PFSK-1 (cell line): ENCODE data around the gene FPR2.
A peak's percentile ranks its signal among the peaks of the same experiment; 100 is the strongest.

Experiments used
- POLR2AphosphoS5 ChIP-seq: IDR thresholded peaks from 2 replicates; pipeline ENCODE4 v1.6.1; 2012; ENCODE audit warnings: low read depth, mild to moderate bottlenecking, control low read depth, low read length, moderate library complexity
- SIN3A ChIP-seq: IDR thresholded peaks from 2 replicates; pipeline ENCODE4 v1.6.1; 2012; ENCODE audit warnings: mild to moderate bottlenecking, low read length, moderate library complexity, borderline replicate concordance; ENCODE audit not compliant: insufficient read depth
- TAF1 ChIP-seq: IDR thresholded peaks from 2 replicates; pipeline ENCODE4 v1.6.1; 2012; ENCODE audit warnings: low read length, control low read depth, borderline replicate concordance; ENCODE audit not compliant: insufficient read depth
- TF ChIP-seq, protein P1 (sequence below), 2 experiments: IDR thresholded peaks; 2 replicates each; pipeline versions ENCODE4 v1.6.1 to v1.8.0; 2011 to 2012; ENCODE audit warnings: low read depth in 2 of 2, low read length in 2 of 2, control low read depth in 1 of 2, inconsistent platforms in 1 of 2, mild to moderate bottlenecking in 1 of 2, moderate library complexity in 1 of 2; ENCODE audit not compliant: insufficient read depth in 1 of 2

DNA sequence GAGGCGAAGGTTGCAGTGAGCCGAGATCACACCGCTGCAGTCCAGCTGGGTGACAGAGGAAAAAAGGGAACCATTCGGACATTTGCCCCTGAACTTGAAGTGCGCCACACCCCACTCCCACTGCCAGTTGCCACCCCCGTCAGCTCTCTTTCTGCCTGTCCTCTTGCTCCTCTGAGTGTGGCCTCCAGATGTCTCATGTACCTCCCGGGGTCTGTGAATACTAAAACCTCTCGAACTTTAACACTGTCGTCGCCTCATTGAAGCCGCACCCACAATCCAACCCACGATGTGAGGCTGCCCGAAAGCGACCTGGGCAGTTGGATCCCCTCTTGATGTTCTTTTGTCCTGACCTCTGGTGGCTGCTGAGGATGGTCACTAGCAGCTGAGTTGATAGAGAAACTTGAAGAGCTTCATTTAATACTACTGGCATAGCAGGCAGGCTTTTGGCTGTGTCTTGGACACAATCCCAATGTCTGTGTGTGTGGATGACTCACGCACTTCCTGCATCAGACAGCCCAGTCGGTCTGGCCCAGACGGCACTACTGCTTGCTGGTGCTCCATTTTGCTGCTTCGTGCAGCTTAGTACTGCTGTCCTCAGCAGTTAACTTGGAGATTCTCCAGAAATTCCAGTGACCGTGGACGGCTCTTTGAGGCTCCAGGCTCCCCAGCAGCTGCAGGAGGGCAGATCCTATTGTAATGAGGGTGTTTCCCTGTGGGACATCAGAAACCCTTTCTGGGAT is 38.2 kb downstream of the FPR2 start:
- TF ChIP-seq TAF1 (peak; percentile 49; the same call in 1 of the 2 replicates), POLR2AphosphoS5 (peak; percentile 60), SIN3A (peak; percentile 65; the same call in 1 of the 2 replicates)
- TF ChIP-seq, protein P1, sequence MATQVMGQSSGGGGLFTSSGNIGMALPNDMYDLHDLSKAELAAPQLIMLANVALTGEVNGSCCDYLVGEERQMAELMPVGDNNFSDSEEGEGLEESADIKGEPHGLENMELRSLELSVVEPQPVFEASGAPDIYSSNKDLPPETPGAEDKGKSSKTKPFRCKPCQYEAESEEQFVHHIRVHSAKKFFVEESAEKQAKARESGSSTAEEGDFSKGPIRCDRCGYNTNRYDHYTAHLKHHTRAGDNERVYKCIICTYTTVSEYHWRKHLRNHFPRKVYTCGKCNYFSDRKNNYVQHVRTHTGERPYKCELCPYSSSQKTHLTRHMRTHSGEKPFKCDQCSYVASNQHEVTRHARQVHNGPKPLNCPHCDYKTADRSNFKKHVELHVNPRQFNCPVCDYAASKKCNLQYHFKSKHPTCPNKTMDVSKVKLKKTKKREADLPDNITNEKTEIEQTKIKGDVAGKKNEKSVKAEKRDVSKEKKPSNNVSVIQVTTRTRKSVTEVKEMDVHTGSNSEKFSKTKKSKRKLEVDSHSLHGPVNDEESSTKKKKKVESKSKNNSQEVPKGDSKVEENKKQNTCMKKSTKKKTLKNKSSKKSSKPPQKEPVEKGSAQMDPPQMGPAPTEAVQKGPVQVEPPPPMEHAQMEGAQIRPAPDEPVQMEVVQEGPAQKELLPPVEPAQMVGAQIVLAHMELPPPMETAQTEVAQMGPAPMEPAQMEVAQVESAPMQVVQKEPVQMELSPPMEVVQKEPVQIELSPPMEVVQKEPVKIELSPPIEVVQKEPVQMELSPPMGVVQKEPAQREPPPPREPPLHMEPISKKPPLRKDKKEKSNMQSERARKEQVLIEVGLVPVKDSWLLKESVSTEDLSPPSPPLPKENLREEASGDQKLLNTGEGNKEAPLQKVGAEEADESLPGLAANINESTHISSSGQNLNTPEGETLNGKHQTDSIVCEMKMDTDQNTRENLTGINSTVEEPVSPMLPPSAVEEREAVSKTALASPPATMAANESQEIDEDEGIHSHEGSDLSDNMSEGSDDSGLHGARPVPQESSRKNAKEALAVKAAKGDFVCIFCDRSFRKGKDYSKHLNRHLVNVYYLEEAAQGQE (IDR thresholded peaks at IDR 0.05; ENCODE audit: insufficient read depth in 1 of 2, low read depth in 2 of 2, low read length in 2 of 2) = peak; percentile 3 to 45; a peak in 1 of 4 replicates
